ENCODE measurements around the gene BABAM1. TPM values are rescaled to one million over a fixed set of nuclear protein-coding genes. Genes with fewer than 3 reads are reported as not detected.

BABAM1 gene
- total and polyA plus RNA-seq, 10 of the 15 experiments (the other 5 are each of a cell fraction or from before 2014, with no cell fraction given): 11.9 to 154 (median 103) TPM

DNA sequence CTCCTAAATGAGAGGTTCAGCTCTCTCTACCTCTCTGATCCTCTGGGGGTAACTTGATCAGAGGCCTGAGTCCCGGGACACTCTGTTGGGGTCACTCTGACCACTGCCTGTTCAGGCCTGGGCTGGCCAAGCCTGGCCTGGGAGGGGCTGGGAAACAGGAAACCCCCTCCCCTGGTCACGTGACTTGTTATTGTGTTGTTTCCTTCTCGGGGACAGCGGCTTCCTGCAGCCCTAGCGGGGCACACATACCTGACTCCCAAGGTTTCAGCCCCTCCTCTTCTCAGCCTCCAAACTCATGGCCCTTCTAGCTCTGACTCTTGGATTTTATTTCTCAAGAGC is 2.6 kb upstream of the BABAM1 start, which contains the start of gene USHBP1:
Gene USHBP1 (minus strand): TSS at position 105 of the 339 bp plus-strand sequence. CDS start 446 bp downstream, outside the sequence.
- TF ChIP-seq SREBF2 (IDR thresholded peaks at IDR 0.05; ENCODE audit: low read length) (no peak), SMARCA5 (IDR thresholded peaks at IDR 0.05) (no peak), RAD51 (IDR thresholded peaks at IDR 0.05) (peak; percentile 90), ZNF217 (IDR thresholded peaks at IDR 0.05) (no peak), BHLHE40 (IDR thresholded peaks at IDR 0.05; ENCODE audit: borderline replicate concordance in 1 of 2, low read depth in 2 of 2, low read length in 1 of 2) (peak; percentile 14 to 81; a peak in 2 of 4 replicates), HDGF (IDR thresholded peaks at IDR 0.05) (no peak)
- TF ChIP-seq, protein P1, sequence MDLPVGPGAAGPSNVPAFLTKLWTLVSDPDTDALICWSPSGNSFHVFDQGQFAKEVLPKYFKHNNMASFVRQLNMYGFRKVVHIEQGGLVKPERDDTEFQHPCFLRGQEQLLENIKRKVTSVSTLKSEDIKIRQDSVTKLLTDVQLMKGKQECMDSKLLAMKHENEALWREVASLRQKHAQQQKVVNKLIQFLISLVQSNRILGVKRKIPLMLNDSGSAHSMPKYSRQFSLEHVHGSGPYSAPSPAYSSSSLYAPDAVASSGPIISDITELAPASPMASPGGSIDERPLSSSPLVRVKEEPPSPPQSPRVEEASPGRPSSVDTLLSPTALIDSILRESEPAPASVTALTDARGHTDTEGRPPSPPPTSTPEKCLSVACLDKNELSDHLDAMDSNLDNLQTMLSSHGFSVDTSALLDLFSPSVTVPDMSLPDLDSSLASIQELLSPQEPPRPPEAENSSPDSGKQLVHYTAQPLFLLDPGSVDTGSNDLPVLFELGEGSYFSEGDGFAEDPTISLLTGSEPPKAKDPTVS (IDR thresholded peaks at IDR 0.05; ENCODE audit: low read depth, low read length): no peak
- TF ChIP-seq, protein P2, sequence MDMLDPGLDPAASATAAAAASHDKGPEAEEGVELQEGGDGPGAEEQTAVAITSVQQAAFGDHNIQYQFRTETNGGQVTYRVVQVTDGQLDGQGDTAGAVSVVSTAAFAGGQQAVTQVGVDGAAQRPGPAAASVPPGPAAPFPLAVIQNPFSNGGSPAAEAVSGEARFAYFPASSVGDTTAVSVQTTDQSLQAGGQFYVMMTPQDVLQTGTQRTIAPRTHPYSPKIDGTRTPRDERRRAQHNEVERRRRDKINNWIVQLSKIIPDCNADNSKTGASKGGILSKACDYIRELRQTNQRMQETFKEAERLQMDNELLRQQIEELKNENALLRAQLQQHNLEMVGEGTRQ (IDR thresholded peaks at IDR 0.05; ENCODE audit: borderline replicate concordance, low read depth, low read length): peak; percentile 24; the same call in 1 of the 2 replicates
- TF ChIP-seq, protein P3, sequence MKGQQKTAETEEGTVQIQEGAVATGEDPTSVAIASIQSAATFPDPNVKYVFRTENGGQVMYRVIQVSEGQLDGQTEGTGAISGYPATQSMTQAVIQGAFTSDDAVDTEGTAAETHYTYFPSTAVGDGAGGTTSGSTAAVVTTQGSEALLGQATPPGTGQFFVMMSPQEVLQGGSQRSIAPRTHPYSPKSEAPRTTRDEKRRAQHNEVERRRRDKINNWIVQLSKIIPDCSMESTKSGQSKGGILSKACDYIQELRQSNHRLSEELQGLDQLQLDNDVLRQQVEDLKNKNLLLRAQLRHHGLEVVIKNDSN (IDR thresholded peaks at IDR 0.05; ENCODE audit: borderline replicate concordance, extremely low read length, insufficient read depth, low read depth, low read length): peak; percentile 74
- TF ChIP-seq, protein P4, sequence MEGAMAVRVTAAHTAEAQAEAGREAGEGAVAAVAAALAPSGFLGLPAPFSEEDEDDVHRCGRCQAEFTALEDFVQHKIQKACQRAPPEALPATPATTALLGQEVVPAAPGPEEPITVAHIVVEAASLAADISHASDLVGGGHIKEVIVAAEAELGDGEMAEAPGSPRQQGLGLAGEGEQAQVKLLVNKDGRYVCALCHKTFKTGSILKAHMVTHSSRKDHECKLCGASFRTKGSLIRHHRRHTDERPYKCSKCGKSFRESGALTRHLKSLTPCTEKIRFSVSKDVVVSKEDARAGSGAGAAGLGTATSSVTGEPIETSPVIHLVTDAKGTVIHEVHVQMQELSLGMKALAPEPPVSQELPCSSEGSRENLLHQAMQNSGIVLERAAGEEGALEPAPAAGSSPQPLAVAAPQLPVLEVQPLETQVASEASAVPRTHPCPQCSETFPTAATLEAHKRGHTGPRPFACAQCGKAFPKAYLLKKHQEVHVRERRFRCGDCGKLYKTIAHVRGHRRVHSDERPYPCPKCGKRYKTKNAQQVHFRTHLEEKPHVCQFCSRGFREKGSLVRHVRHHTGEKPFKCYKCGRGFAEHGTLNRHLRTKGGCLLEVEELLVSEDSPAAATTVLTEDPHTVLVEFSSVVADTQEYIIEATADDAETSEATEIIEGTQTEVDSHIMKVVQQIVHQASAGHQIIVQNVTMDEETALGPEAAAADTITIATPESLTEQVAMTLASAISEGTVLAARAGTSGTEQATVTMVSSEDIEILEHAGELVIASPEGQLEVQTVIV (IDR thresholded peaks at IDR 0.05; ENCODE audit: borderline replicate concordance, partially characterized antibody): no peak
- TF ChIP-seq, protein P5, sequence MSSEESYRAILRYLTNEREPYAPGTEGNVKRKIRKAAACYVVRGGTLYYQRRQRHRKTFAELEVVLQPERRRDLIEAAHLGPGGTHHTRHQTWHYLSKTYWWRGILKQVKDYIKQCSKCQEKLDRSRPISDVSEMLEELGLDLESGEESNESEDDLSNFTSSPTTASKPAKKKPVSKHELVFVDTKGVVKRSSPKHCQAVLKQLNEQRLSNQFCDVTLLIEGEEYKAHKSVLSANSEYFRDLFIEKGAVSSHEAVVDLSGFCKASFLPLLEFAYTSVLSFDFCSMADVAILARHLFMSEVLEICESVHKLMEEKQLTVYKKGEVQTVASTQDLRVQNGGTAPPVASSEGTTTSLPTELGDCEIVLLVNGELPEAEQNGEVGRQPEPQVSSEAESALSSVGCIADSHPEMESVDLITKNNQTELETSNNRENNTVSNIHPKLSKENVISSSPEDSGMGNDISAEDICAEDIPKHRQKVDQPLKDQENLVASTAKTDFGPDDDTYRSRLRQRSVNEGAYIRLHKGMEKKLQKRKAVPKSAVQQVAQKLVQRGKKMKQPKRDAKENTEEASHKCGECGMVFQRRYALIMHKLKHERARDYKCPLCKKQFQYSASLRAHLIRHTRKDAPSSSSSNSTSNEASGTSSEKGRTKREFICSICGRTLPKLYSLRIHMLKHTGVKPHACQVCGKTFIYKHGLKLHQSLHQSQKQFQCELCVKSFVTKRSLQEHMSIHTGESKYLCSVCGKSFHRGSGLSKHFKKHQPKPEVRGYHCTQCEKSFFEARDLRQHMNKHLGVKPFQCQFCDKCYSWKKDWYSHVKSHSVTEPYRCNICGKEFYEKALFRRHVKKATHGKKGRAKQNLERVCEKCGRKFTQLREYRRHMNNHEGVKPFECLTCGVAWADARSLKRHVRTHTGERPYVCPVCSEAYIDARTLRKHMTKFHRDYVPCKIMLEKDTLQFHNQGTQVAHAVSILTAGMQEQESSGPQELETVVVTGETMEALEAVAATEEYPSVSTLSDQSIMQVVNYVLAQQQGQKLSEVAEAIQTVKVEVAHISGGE (CRISPR knock-in tag; IDR thresholded peaks at IDR 0.05): no peak
- intact Hi-C loops (cut with micrococcal nuclease; ENCODE audit: unreplicated experiment) (loop anchor here (5.0 to 10.0 kb wide), 2 partner anchors 197 to 490 kb away; no protein-coding TSS in a partner anchor), in situ Hi-C loops (cut with MboI) (no loop called here)
- Histone ChIP-seq H3K9me3 (replicated peaks; ENCODE audit: control insufficient read depth, insufficient read depth, low read length) (no peaks in the 10 kb centered on the region), H3K4me3 (no peak within 1 kb of the TSS), H4K20me1 (ENCODE audit: control insufficient read depth, insufficient read depth) (no peaks in the 10 kb centered on the region), H3K9ac (ENCODE audit: control insufficient read depth, insufficient read depth, low read length) (no peak within 1 kb of the TSS), H3K36me3 (ENCODE audit: control insufficient read depth in 2 of 2, insufficient read depth in 2 of 2, low read length in 1 of 2) (0 out of 4 replicates have a peak, but pooled peaks cover 0 to 2% of the 10 kb centered on the region in 2 experiments), H3K27me3 (replicated peaks in 1 of 2; ENCODE audit: control insufficient read depth in 2 of 2, insufficient read depth in 2 of 2, low read length in 1 of 2) (no peaks in the 10 kb centered on the region), H3K79me2 (ENCODE audit: control insufficient read depth, insufficient read depth, low read length) (peaks cover 13% of the 10 kb centered on the region), H3K4me1 (ENCODE audit: control insufficient read depth, insufficient read depth, low read length) (peaks cover 14% of the 10 kb centered on the region), H2AFZ (ENCODE audit: control insufficient read depth, low read depth, low read length) (peak within 1 kb of the TSS; percentile 21; the same call in 1 of the 2 replicates), H3K27ac (ENCODE audit: control insufficient read depth, insufficient read depth) (no peak within 1 kb of the TSS), H3K4me2 (ENCODE audit: control insufficient read depth, insufficient read depth) (no peak within 1 kb of the TSS)
- 13% methylated on average over 5 of the region's 5 CpGs for WGBS (ENCODE audit: insufficient coverage, insufficient replicate concordance, low lambda C conversion rate, missing lambda C conversion rate)
- ChIA-PET SMC1A (ENCODE audit: uncharacterized antibody, unreplicated experiment) (interaction anchor here (0.9 to 5.0 kb wide), 4 partner anchors 17 to 191 kb away, joined by 3 to 43 read pairs (median 5); partner anchors contain the start of gene ANKLE1), RAD21 (ENCODE audit: unreplicated experiment) (interaction anchor here (1.2 to 1.3 kb wide), 2 partner anchors 16 to 18 kb away, joined by 3 to 5 read pairs; no protein-coding TSS in a partner anchor), POLR2A (interaction anchor here (0.6 kb wide), 1 partner anchor 57 kb away, joined by 5 read pairs; no protein-coding TSS in a partner anchor), CTCF (interaction anchor here (0.7 to 10.5 kb wide), 9 partner anchors 9 to 191 kb away, joined by 3 to 120 read pairs (median 3); partner anchors contain the start of gene ANKLE1)
- BruUV-seq (replicated peaks): no TSS peak
- DNase-seq (ENCODE audit: low read depth, low spot score) (no peak), FAIRE-seq (no peak), ATAC-seq (no peak)

Data from GM12878 (cell line).